ENCODE data around the gene R3HDM2.
A peak's percentile ranks its signal among the peaks of the same experiment; 100 is the strongest.

R3HDM2 gene

DNA sequence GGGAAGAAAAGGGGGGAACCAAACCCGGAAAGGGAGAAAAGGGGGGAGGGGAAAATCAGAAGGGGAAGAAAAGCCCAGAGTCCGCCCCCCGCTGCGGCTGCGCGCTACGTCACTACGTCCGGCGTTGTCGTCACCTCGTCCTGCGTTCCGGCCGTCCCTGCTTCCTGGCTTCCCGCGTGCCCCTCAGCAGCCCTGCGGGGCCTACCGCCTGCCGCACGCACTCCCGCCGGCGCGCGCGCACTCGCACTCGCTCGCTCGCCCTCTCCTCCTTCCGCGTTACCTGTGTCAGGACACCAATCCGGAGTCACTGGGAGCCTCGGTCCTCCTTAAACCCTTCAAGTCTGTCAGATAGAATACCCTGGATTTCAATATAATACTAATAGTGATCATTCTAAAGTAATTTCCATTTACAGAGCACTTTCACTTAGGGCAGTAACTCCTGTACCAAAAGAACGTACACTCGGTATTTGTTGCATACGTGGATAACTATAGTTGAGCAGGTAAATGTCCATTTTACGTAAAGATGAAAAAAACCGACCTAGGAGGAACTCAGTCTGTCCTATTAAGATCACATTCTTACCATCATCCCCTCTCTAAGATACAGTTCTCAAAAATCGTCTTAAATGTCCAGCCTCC, at the start of gene R3HDM2:
Gene R3HDM2 (minus strand): TSS at position 113 of the 636 bp plus-strand sequence. CDS start 120,615 bp downstream, outside the sequence.
- peak within 1 kb of the TSS; percentile 69 for H3K4me3 ChIP-seq (ENCODE audit: low read depth, low read length)
- TF ChIP-seq, protein P1, sequence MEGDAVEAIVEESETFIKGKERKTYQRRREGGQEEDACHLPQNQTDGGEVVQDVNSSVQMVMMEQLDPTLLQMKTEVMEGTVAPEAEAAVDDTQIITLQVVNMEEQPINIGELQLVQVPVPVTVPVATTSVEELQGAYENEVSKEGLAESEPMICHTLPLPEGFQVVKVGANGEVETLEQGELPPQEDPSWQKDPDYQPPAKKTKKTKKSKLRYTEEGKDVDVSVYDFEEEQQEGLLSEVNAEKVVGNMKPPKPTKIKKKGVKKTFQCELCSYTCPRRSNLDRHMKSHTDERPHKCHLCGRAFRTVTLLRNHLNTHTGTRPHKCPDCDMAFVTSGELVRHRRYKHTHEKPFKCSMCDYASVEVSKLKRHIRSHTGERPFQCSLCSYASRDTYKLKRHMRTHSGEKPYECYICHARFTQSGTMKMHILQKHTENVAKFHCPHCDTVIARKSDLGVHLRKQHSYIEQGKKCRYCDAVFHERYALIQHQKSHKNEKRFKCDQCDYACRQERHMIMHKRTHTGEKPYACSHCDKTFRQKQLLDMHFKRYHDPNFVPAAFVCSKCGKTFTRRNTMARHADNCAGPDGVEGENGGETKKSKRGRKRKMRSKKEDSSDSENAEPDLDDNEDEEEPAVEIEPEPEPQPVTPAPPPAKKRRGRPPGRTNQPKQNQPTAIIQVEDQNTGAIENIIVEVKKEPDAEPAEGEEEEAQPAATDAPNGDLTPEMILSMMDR (IDR thresholded peaks at IDR 0.05; ENCODE audit: borderline replicate concordance, insufficient read depth, low read depth, low read length) = no peak

DNA sequence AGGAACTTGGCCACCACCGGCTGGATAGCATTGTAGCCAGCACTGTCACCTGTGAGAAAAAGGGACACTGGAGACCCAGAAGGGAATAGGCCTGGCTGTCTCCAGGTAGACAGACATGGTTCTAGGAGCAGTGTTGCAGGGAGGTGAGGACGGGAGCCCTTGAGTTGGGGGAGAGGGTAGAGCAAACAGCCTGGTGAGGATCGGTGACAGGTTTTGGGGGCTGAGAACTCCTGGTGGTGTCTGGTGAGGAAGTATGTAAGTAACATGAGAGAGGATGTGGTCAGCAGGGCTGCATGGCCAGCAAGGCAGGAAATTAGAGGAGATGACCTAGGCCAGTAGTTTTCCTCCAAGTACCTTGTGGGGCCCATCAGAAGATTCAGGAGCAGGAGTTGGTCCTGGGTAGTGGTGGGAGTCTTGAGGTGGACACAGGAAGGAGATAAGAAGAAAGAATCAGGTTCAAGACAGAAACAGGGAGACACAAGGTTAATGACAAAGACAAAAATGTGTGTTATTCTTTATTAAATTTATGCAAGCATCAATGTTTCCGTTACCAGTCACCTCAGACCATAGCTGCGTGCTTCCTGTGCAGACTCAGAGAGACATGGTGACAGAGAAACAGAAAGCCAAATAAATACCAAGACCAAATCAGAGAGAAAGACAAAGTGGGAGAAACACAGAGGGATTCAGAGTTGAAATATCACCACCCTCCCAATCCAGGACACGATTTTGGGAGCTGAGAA, 48.7 kb upstream of the R3HDM2 start, which contains the start of gene ARHGAP9:
Gene ARHGAP9 (minus strand): TSS at position 491 of the 740 bp plus-strand sequence. CDS start 460 bp downstream, at position 31.
- peak within 1 kb of the TSS; percentile 81 for H3K4me3 ChIP-seq (ENCODE audit: low read depth, low read length)

DNA sequence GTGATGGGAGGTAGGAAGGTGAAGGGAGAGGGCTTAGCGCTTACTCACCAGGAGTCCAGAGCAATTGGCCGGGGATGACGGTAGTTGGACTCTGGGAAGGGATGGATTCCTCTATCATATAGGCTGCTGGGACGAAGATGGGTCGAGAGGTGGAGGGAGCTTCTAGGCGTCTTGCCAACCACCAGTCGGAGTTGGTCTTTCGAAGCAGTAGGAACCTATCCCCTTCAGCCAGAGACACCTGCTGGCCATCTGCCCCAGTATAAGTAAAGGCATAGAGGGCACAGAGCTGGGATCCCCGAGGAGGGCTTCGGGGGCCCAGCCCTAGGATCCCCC, 48.2 kb upstream of the R3HDM2 start:
- TF ChIP-seq, protein P1 (IDR thresholded peaks at IDR 0.05; ENCODE audit: borderline replicate concordance, insufficient read depth, low read depth, low read length) = no peak

More for the DNA sequence above, 48.7 kb upstream of the R3HDM2 start, which contains the start of gene ARHGAP9:
- TF ChIP-seq, protein P1 (IDR thresholded peaks at IDR 0.05; ENCODE audit: borderline replicate concordance, insufficient read depth, low read depth, low read length) = no peak

DNA sequence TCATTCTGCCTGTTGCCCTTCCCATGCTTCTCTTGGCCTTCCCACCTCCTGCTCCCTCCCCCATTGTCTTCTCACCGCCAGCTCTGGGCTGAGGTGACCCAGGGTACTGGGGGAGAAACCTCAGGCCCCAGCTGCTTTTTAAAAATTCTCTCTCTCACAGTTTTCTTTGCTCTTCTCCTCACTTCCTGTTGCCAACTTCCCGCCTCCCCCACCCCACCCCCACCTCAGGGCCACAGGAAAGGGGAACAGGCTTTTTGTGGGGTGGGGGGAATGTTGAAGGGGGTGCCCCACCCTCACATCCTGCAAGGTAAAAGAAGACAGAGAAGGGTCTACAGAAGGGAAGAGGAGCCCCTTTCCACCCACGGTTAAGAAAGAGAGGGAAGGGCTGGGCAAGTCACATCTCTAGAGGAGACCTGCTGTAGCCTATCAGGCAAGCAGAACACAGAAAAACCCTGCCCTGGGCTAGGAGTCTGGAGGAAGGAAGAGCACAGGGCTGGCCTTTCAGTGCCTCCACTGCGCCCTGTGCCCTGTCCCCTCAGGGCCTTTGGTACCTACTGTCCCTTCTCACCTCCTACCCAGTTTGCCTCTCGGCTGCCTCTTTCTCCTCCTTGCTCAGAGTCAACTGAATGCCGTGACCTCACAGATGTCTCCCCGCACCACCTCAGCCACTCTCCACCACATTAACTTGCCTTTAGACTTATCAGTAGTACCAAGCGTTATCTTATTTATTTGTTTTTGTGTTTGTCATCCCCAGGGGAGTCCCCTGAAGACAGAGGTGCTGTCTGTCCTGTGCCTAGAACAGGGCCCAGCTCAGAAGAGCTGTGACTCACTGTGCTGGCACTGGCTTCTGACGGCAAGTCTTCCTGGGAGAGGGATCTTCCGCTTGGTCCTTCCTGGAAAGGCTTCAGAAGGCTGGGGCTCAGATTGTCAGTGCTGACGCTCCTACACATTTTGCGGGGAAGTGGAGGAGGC, 47.2 kb upstream of the R3HDM2 start:
- TF ChIP-seq, protein P1 (IDR thresholded peaks at IDR 0.05; ENCODE audit: borderline replicate concordance, insufficient read depth, low read depth, low read length) = no peak
- H3K4me3 ChIP-seq (ENCODE audit: low read depth, low read length) = peak overlapping the region; percentile 81

More for the DNA sequence above, 48.2 kb upstream of the R3HDM2 start:
- H3K4me3 ChIP-seq (ENCODE audit: low read depth, low read length) = peak overlapping the region; percentile 81

DNA sequence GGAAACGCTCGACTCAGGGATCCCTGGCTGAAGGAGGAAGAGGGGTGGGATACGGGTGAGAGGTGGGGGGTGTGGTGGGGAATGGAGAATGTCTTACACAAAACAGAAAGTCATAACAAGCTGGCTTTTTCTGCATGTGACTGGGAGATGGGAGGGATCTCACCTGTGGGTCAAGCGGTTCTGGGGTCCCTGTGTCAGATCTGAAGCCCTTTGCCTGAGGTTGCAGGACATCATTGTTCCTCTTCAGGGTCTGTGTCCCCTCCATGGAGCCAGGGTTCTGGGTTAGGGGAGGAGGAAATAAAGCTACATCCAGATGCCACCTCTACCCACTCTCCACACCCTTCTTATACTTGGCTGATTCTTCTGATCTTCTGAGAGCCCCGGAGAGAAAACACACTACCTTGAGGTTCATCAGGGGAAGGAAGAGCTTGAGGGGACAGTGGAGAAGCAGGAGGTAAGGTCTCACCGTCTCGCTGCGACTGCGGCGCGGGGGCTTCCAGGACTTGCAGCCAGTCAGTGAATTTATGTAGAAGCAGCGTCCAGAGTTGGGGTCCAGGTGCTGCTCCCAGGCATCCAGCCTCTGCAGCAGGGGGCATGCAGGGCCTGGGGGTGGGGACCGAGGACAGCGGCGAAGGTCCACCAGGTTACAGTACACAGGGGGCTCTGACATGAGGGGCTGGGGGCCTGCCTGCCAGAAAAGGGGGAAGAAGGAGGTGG, 46.3 kb upstream of the R3HDM2 start:
- TF ChIP-seq, protein P1 (IDR thresholded peaks at IDR 0.05; ENCODE audit: borderline replicate concordance, insufficient read depth, low read depth, low read length) = no peak
- peak overlapping the region; percentile 81 for H3K4me3 ChIP-seq (ENCODE audit: low read depth, low read length)

Measured in GM12875 (cell line).